HCT116 (cell line): ENCODE results near the gene ACMSD. TPM values are rescaled to one million over a fixed set of nuclear protein-coding genes. Genes with fewer than 3 reads are reported as not detected.

Source experiments
- ATAC-seq: fragments of 200-7000 bp; cut with Tn5 transposase; 2 replicates; pipeline ENCODE4 v1.9.1; 2020; ENCODE audit warnings: mild to moderate bottlenecking, moderate library complexity
- Bru-seq: library from RNA; stranded (reverse); fragments of 400-500 nt; gene quantifications from one replicate; lab custom pipeline; 2021; lab: Mats Ljungman, UMichigan
- BruChase-seq, 2 experiments: library from RNA; stranded (reverse); fragments of 400-500 nt; gene quantifications; one replicate each; lab custom pipeline; 2021; lab: Mats Ljungman, UMichigan
- BruUV-seq: library from RNA; stranded (reverse); fragments of 400-500 nt; replicated peaks from 2 replicates; lab custom pipeline; 2021; lab: Mats Ljungman, UMichigan
- CTCF ChIA-PET: fragments of 300-600 bp; sonication (Branson Sonifier 250); formaldehyde crosslinking; loops from one replicate; lab custom pipeline; 2021; ENCODE audit warnings: antibody characterized with exemption; lab: Charles Lee
- POLR2A ChIA-PET: fragments of 300-600, 350-600 bp; sonication (Branson Sonifier 250); formaldehyde crosslinking; loops from one replicate; lab custom pipeline; 2021; ENCODE audit warnings: antibody characterized with exemption; lab: Charles Lee
- RAD21 ChIA-PET, 2 experiments: fragments of 300-600 bp; sonication (Branson Sonifier 250); formaldehyde crosslinking; loops; one replicate each; lab custom pipeline; 2023; ENCODE audit warnings: low total read pairs in 2 of 2; ENCODE audit not compliant: uncharacterized antibody in 2 of 2, unreplicated experiment in 2 of 2, low non-redundant PET in 1 of 2; lab: Charles Lee
- DNase-seq: peaks from one replicate; pipeline ENCODE4 v3.0.0-alpha.2; 2010; ENCODE audit warnings: low read depth, low spot score
- H2AFZ ChIP-seq: fragments of 200-600 bp; shearing (Covaris generic), sonication (generic); 2 replicates; pipeline ENCODE4 v1.6.1; 2017; ENCODE audit warnings: low read depth, mixed run types, mixed read lengths, antibody characterized with exemption, low read length; ENCODE audit not compliant: poor library complexity, severe bottlenecking
- H3K27ac ChIP-seq: 2 replicates; pipeline ENCODE4 v1.5.1; 2012; ENCODE audit warnings: low read depth, low read length
- H3K27me3 ChIP-seq: fragments of 200-600 bp; sonication (generic); 2 replicates; pipeline ENCODE4 v1.6.1; 2016; ENCODE audit warnings: mixed run types, low read length, mixed read lengths; ENCODE audit not compliant: insufficient read depth
- H3K36me3 ChIP-seq, 2 experiments: fragments of 200-500 bp in 1 of 2; fragments of 200-600 bp in 1 of 2; sonication (Bioruptor generic) in 1 of 2; sonication (generic) in 1 of 2; 2 replicates each; pipeline versions ENCODE4 v1.5.1 to v1.6.1; 2014 to 2016; ENCODE audit warnings: low read length in 2 of 2, inconsistent platforms in 1 of 2, mixed read lengths in 1 of 2, mixed run types in 1 of 2; ENCODE audit not compliant: insufficient read depth in 2 of 2, control insufficient read depth in 1 of 2
- H3K4me1 ChIP-seq, 2 experiments: fragments of 200-600 bp in 1 of 2; sonication (generic) in 1 of 2; 2 replicates each; pipeline versions ENCODE4 v1.5.1 to v1.6.1; 2012 to 2017; ENCODE audit warnings: low read length in 2 of 2, inconsistent platforms in 1 of 2, mild to moderate bottlenecking in 1 of 2, mixed read lengths in 1 of 2, mixed run types in 1 of 2, moderate library complexity in 1 of 2; ENCODE audit not compliant: insufficient read depth in 2 of 2, control insufficient read depth in 1 of 2
- H3K4me2 ChIP-seq: fragments of 200-600 bp; sonication (generic); 2 replicates; pipeline ENCODE4 v1.6.1; 2017; ENCODE audit warnings: mixed run types, low read length, mixed read lengths
- H3K4me3 ChIP-seq, 2 experiments: fragments of 200-600 bp in 1 of 2; sonication (generic) in 1 of 2; replicated peaks in 1 of 2; 2 replicates each; pipeline ENCODE4 v1.5.1; 2011 to 2016; ENCODE audit warnings: low read length in 2 of 2, control low read depth in 1 of 2, low read depth in 1 of 2, mild to moderate bottlenecking in 1 of 2, mixed read lengths in 1 of 2, mixed run types in 1 of 2
- H3K79me2 ChIP-seq: fragments of 200-600 bp; sonication (generic); 2 replicates; pipeline ENCODE4 v1.6.1; 2017; ENCODE audit warnings: mild to moderate bottlenecking, mixed run types, low read length, moderate library complexity, mixed read lengths; ENCODE audit not compliant: insufficient read depth
- H3K9ac ChIP-seq: fragments of 200-600 bp; sonication (generic); 2 replicates; pipeline ENCODE4 v1.6.1; 2016; ENCODE audit warnings: low read length, mixed read lengths
- H3K9me2 ChIP-seq: fragments of 200-600 bp; sonication (generic), shearing (Covaris generic); 2 replicates; pipeline ENCODE4 v1.6.1; 2017; ENCODE audit warnings: mixed run types, mild to moderate bottlenecking, moderate library complexity; ENCODE audit not compliant: insufficient read depth
- H3K9me3 ChIP-seq, 2 experiments: fragments of 200-500 bp in 1 of 2; fragments of 200-600 bp in 1 of 2; sonication (Bioruptor generic) in 1 of 2; sonication (generic) in 1 of 2; 2 replicates each; pipeline ENCODE4 v1.6.1; 2014 to 2017; ENCODE audit warnings: low read length in 2 of 2, mixed read lengths in 2 of 2, inconsistent platforms in 1 of 2, low read depth in 1 of 2, mild to moderate bottlenecking in 1 of 2, mixed run types in 1 of 2, moderate library complexity in 1 of 2; ENCODE audit not compliant: control insufficient read depth in 1 of 2, insufficient read depth in 1 of 2
- H4K20me1 ChIP-seq: fragments of 200-600 bp; sonication (generic), shearing (Covaris generic); 2 replicates; pipeline ENCODE4 v1.6.1; 2017; ENCODE audit warnings: mixed run types, mild to moderate bottlenecking, moderate library complexity; ENCODE audit not compliant: insufficient read depth
- CTCF ChIP-seq, 3 experiments: fragments of 200-600 bp in 1 of 3; sonication (generic) in 1 of 3; IDR thresholded peaks in 2 of 3; conservative IDR thresholded peaks in 1 of 3; 2 replicates each; pipeline ENCODE4 v1.5.1; 2012 to 2017; ENCODE audit warnings: low read depth in 2 of 3, low read length in 2 of 3, antibody characterized with exemption in 1 of 3, borderline replicate concordance in 1 of 3, control low read depth in 1 of 3, mild to moderate bottlenecking in 1 of 3, mixed read lengths in 1 of 3, mixed run types in 1 of 3, moderate library complexity in 1 of 3; ENCODE audit not compliant: insufficient read depth in 1 of 3
- EZH2 ChIP-seq: fragments of 200-600 bp; sonication (generic); IDR thresholded peaks from 2 replicates; pipeline ENCODE4 v1.6.1; 2017; ENCODE audit warnings: antibody characterized with exemption, mixed run types
- TCF7L2 ChIP-seq: IDR thresholded peaks from 2 replicates; pipeline ENCODE4 v1.7.0; 2011; ENCODE audit warnings: borderline replicate concordance, inconsistent platforms; ENCODE audit not compliant: insufficient read depth, insufficient read length; ENCODE audit errors: extremely low read depth
- intact Hi-C: fragments of 100-400 bp; cut with micrococcal nuclease; formaldehyde crosslinking; loops from 2 replicates; pipeline ENCODE4 v1.10.0; 2022
- long read RNA-seq: library from polyadenylated mRNA; unstranded; transcript quantifications from one replicate; pipeline ENCODE4 v2.0.0, GENCODE V29; 2021; ENCODE audit not compliant: unreplicated experiment
- polyA plus RNA-seq: library from polyadenylated mRNA; unstranded; fragments of >200 nt; gene quantifications from 2 replicates; pipeline ENCODE4 v1.2.1, GENCODE V29; 2012; ENCODE audit warnings: missing spikeins
- total RNA-seq: library from RNA; stranded (reverse); gene quantifications from one replicate; pipeline ENCODE4 v1.2.1, GENCODE V29; 2021; ENCODE audit not compliant: unreplicated experiment

The ACMSD gene
- total RNA-seq (not detected), Bru-seq, nascent RNA (percentile 4 among the genes with signal in this experiment), BruChase-seq, experiment 1, labeled RNA remaining after a 6-hour chase (not detected), BruChase-seq, experiment 2, labeled RNA remaining after a 2-hour chase (percentile 3 among the genes with signal in this experiment)
- not detected in 2 replicates for polyA plus RNA-seq
- long read RNA-seq, partial matches to known transcripts = 0 of 1 reads
- long read RNA-seq, other reads (novel, unspliced or antisense) = 1 of 1 reads

GRCh38 chr2:134838143-134838620, at the start of gene ACMSD:
TSS of gene ACMSD (plus strand) at chr2:134838616. CDS start at chr2:134838683, 67 bp downstream.
- no peaks in the 10 kb centered on the region for H4K20me1 ChIP-seq
- H3K27me3 ChIP-seq = no peaks in the 10 kb centered on the region
- ChIA-PET CTCF (no interaction called here), POLR2A (no interaction called here), RAD21 (no interaction called here)
- no peak for TF ChIP-seq TCF7L2
- H3K9ac ChIP-seq = no peak within 1 kb of the TSS
- intact Hi-C loops = no loop called here
- no peaks in the 10 kb centered on the region for H3K9me3 ChIP-seq
- no peaks in the 10 kb centered on the region for H3K36me3 ChIP-seq
- H3K4me1 ChIP-seq = peaks cover 3 to 4% of the 10 kb centered on the region in 2 experiments; a peak in 2 of 4 replicates
- no peak within 1 kb of the TSS for H3K4me2 ChIP-seq
- DNase-seq = no peak
- no peaks in the 10 kb centered on the region for H3K9me2 ChIP-seq
- no peak for ATAC-seq
- no peaks in the 10 kb centered on the region for H3K79me2 ChIP-seq
- no peak within 1 kb of the TSS for H3K27ac ChIP-seq
- no peak within 1 kb of the TSS for H3K4me3 ChIP-seq
- no TSS peak for BruUV-seq
- H2AFZ ChIP-seq = no peak within 1 kb of the TSS

- intact Hi-C loops = no loop called here
- no peak overlapping the region for H2AFZ ChIP-seq
- no peaks in the 10 kb centered on the region for H3K4me1 ChIP-seq
- DNase-seq = no peak
- no peaks in the 10 kb centered on the region for H3K36me3 ChIP-seq
- H3K9ac ChIP-seq = no peak overlapping the region
- no peaks in the 10 kb centered on the region for H3K9me3 ChIP-seq
- ChIA-PET POLR2A (no interaction called here), CTCF (no interaction called here), RAD21 (no interaction called here)
- H3K4me2 ChIP-seq = no peak overlapping the region
- no peaks in the 10 kb centered on the region for H3K9me2 ChIP-seq
- no peaks in the 10 kb centered on the region for H3K27me3 ChIP-seq
- H3K27ac ChIP-seq = no peak overlapping the region
- BruUV-seq = no TSS peak
- ATAC-seq = peak; percentile 75
- no peak overlapping the region for H3K4me3 ChIP-seq
- no peaks in the 10 kb centered on the region for H4K20me1 ChIP-seq
- H3K79me2 ChIP-seq = no peaks in the 10 kb centered on the region
- TF ChIP-seq CTCF (IDR thresholded peaks at IDR 0.05 in 2 of 3, conservative IDR thresholded peaks at IDR 0.05 in 1 of 3; ENCODE audit: borderline replicate concordance in 1 of 3, insufficient read depth in 1 of 3, low read depth in 2 of 3, low read length in 2 of 3) (peak in 2 of 3 experiments; percentile 50 to 59; a peak in 4 of 6 replicates), EZH2 (no peak)
Observed at GRCh38 chr2:134790487-134790886, 47.9 kb upstream of the ACMSD start.
